GM23248 (cell line): Measurements from ENCODE around the gene NCEH1. TPM values are rescaled to one million over a fixed set of nuclear protein-coding genes. Genes with fewer than 3 reads are reported as not detected.

Experiments used
- DNase-seq: peaks from one replicate; pipeline ENCODE4 v3.0.0-alpha.2; 2015
- H2AFZ ChIP-seq: fragments of 200-600 bp; sonication (generic); 2 replicates; pipeline ENCODE4 v1.6.1; 2016; ENCODE audit warnings: antibody characterized with exemption
- H3F3A ChIP-seq: fragments of 200-600 bp; sonication (generic); 2 replicates; pipeline ENCODE4 v1.6.1; 2016; ENCODE audit warnings: mild to moderate bottlenecking, antibody characterized with exemption, mixed run types; ENCODE audit not compliant: insufficient read depth
- H3K27ac ChIP-seq: fragments of 200-600 bp; sonication (generic); 2 replicates; pipeline ENCODE4 v1.5.1; 2016; ENCODE audit warnings: mild to moderate bottlenecking
- H3K27me3 ChIP-seq: fragments of 200-600 bp; sonication (generic); replicated peaks from 2 replicates; pipeline ENCODE4 v1.6.1; 2016; ENCODE audit warnings: mild to moderate bottlenecking; ENCODE audit not compliant: insufficient read depth
- H3K36me3 ChIP-seq: fragments of 200-600 bp; sonication (generic); 2 replicates; pipeline ENCODE4 v1.6.1; 2016; ENCODE audit warnings: low read depth, mild to moderate bottlenecking
- H3K4me1 ChIP-seq: fragments of 200-600 bp; sonication (generic); 2 replicates; pipeline ENCODE4 v1.6.1; 2016; ENCODE audit warnings: mild to moderate bottlenecking; ENCODE audit not compliant: insufficient read depth
- H3K4me2 ChIP-seq: fragments of 200-600 bp; sonication (generic); one replicate; pipeline ENCODE4 v1.6.1; 2016; ENCODE audit warnings: mild to moderate bottlenecking; ENCODE audit not compliant: unreplicated experiment
- H3K4me3 ChIP-seq: fragments of 200-600 bp; sonication (generic); 2 replicates; pipeline ENCODE4 v1.5.1; 2016; ENCODE audit warnings: mild to moderate bottlenecking
- H3K79me2 ChIP-seq: fragments of 200-600 bp; sonication (generic); 2 replicates; pipeline ENCODE4 v1.6.1; 2016; ENCODE audit warnings: mild to moderate bottlenecking; ENCODE audit not compliant: insufficient read depth
- H3K9ac ChIP-seq: fragments of 200-600 bp; sonication (generic); 2 replicates; pipeline ENCODE4 v1.6.1; 2016; ENCODE audit warnings: mild to moderate bottlenecking
- H3K9me2 ChIP-seq: fragments of 200-600 bp; sonication (generic); 2 replicates; pipeline ENCODE4 v1.6.1; 2016; ENCODE audit warnings: mixed run types, mild to moderate bottlenecking, moderate library complexity; ENCODE audit not compliant: insufficient read depth
- H3K9me3 ChIP-seq: fragments of 200-600 bp; sonication (generic); one replicate; pipeline ENCODE4 v1.6.1; 2017; ENCODE audit warnings: low read depth
- H4K20me1 ChIP-seq: fragments of 200-600 bp; sonication (generic); 2 replicates; pipeline ENCODE4 v1.6.0; 2016; ENCODE audit not compliant: insufficient read depth
- EZH2 ChIP-seq: fragments of 200-600 bp; sonication (generic); IDR thresholded peaks from 2 replicates; pipeline ENCODE4 v1.6.1; 2018; ENCODE audit warnings: antibody characterized with exemption, mild to moderate bottlenecking; ENCODE audit not compliant: insufficient read depth, poor library complexity, severe bottlenecking
- EZH2phosphoT487 ChIP-seq: fragments of 200-600 bp; sonication (generic); IDR thresholded peaks from 2 replicates; pipeline ENCODE4 v1.6.1; 2018; ENCODE audit warnings: antibody characterized with exemption, moderate library complexity, mild to moderate bottlenecking, low read depth; ENCODE audit not compliant: insufficient read depth
- WGBS, 2 experiments: methylation state at CpG; one replicate each; pipeline ENCODE4 v1.1.6; 2015 to 2017; ENCODE audit warnings: low lambda C conversion rate in 2 of 2, low coverage in 1 of 2; ENCODE audit errors: missing lambda C conversion rate in 2 of 2; 5-methylcytosine and 5-hydroxymethylcytosine counted together
- in situ Hi-C: fragments of 300-500 bp; cut with MboI; formaldehyde crosslinking; loops from 2 replicates; pipeline ENCODE4 v1.15.0; 2020
- polyA plus RNA-seq: library from polyadenylated mRNA; unstranded; fragments of >200 nt; fragmentation: Nextera tagmentation; extraction: Ambion mirVana; gene quantifications from 2 replicates; pipeline ENCODE4 v1.2.1, GENCODE V29; 2016
- total RNA-seq: library from RNA; depleted of rRNA; stranded (reverse); fragments of >200 nt; shearing (Covaris generic); gene quantifications from 2 replicates; pipeline ENCODE4 v1.2.3, GENCODE V29; 2014

The NCEH1 gene
- total and polyA plus RNA-seq, 2 experiments from 2014 or later = 16.5 to 19.5 TPM

DNA sequence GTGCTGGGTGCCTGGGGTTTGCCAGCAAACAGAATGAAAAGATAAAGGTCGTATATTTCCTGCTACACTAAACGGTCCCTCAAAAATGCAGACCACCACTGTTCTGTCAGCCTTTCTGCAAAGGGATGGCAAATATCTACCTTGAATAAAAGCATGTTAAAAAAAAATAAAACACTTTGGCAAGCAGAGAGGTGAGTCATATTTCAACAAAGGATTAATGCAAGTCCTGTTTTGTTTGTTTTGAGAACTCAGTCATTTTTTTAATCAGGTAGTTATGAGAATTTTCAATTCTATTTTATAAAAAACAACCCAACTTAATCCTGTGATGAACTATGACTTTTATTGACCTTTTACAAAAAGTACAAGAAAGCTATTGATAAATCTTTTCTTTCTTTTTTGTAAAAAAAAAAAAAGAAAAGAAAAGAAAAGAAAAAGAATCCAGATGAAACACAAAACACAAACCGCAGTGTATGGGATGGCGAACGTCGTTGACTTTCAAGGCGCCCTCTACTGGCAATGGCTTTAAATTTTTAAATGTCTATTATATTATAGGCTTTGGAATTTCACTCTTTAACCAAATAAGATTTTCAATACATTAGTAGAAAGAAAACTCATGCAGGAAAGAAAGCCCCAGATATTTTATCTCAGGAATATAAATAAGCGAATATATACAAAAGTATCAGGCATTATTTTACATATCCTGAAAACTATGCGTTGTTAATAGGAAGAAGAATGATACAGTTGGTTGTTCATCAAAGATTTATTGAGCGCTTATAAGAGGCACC lies 87.8 kb downstream of the NCEH1 start:
- H3K4me3 ChIP-seq = no peak overlapping the region
- H3F3A ChIP-seq = peaks cover 22% of the 10 kb centered on the region
- H3K4me1 ChIP-seq = peaks cover 41% of the 10 kb centered on the region
- no peaks in the 10 kb centered on the region for H4K20me1 ChIP-seq
- H3K9me2 ChIP-seq = no peaks in the 10 kb centered on the region
- H3K4me2 ChIP-seq = peak overlapping the region; percentile 29
- peak; percentile 67 for DNase-seq
- H3K27ac ChIP-seq = no peak overlapping the region
- H3K9ac ChIP-seq = no peak overlapping the region
- no peak for TF ChIP-seq EZH2phosphoT487
- no peak for TF ChIP-seq EZH2
- H3K79me2 ChIP-seq = no peaks in the 10 kb centered on the region
- WGBS, 2 experiments = 49 to 50% methylated on average over 10 of the region's 10 CpGs
- in situ Hi-C loops = no loop called here
- H3K27me3 ChIP-seq = no peaks in the 10 kb centered on the region
- H2AFZ ChIP-seq = no peak overlapping the region
- H3K9me3 ChIP-seq = no peaks in the 10 kb centered on the region
- no peaks in the 10 kb centered on the region for H3K36me3 ChIP-seq

DNA sequence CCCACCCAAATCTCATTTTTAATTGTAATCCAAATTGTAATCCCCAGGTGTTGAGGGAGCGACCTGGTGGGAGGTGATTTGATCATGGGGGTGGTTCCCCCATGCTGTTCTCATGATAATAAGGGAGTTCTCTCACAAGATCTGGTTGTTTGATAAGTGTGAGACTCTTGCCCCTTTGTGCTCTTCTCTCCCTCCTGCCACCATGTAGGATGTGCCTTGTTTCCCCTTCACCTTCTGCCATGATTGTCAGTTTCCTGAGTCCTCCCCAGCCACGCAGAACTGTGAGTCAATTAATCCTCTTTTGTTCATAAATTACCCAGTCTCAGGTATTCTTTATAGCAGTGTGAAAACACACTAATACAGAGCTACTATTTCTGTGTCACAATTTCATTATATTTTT lies 88.7 kb downstream of the NCEH1 start:
- H3K36me3 ChIP-seq = no peaks in the 10 kb centered on the region
- no peaks in the 10 kb centered on the region for H3K27me3 ChIP-seq
- H2AFZ ChIP-seq = no peak overlapping the region
- no peaks in the 10 kb centered on the region for H3K9me2 ChIP-seq
- peaks cover 15% of the 10 kb centered on the region for H3F3A ChIP-seq
- no peak for TF ChIP-seq EZH2
- TF ChIP-seq EZH2phosphoT487 = no peak
- no peak overlapping the region for H3K4me3 ChIP-seq
- no peak overlapping the region for H3K27ac ChIP-seq
- DNase-seq = no peak
- H3K9ac ChIP-seq = no peak overlapping the region
- WGBS, 2 experiments = 92 to 99% methylated on average over 2 of the region's 2 CpGs
- in situ Hi-C loops = no loop called here
- H3K4me2 ChIP-seq = no peak overlapping the region
- H3K4me1 ChIP-seq = peaks cover 35% of the 10 kb centered on the region
- no peaks in the 10 kb centered on the region for H3K9me3 ChIP-seq
- no peaks in the 10 kb centered on the region for H3K79me2 ChIP-seq
- no peaks in the 10 kb centered on the region for H4K20me1 ChIP-seq

DNA sequence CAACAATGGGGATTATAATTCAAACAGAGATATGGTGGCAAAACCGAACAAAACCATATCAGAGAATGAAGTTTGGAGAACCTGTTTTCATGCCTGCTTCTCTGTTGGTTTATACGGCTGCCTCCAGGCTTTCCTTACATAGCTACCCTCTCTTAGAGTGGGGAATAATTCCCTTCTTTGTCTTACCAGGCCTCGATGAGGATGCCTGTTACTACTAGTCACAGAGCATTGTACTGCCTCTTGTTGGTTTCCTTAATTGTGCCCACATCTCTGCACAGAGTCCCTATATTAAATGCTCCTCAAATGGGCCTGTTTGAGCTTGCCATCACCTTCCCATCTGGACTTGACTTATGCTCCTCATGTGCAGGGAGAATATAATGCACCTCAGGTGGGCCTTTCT lies 92.9 kb downstream of the NCEH1 start:
- peaks cover 12% of the 10 kb centered on the region for H3K4me1 ChIP-seq
- in situ Hi-C loops = no loop called here
- no peaks in the 10 kb centered on the region for H3F3A ChIP-seq
- no peak for TF ChIP-seq EZH2
- no peak overlapping the region for H3K9ac ChIP-seq
- H3K9me2 ChIP-seq = no peaks in the 10 kb centered on the region
- DNase-seq = no peak
- H3K4me2 ChIP-seq = no peak overlapping the region
- H3K27ac ChIP-seq = no peak overlapping the region
- no peaks in the 10 kb centered on the region for H3K79me2 ChIP-seq
- no peaks in the 10 kb centered on the region for H3K9me3 ChIP-seq
- WGBS, 2 experiments = 88 to 93% methylated on average over 3 of the region's 3 CpGs
- no peaks in the 10 kb centered on the region for H3K27me3 ChIP-seq
- no peaks in the 10 kb centered on the region for H4K20me1 ChIP-seq
- H3K4me3 ChIP-seq = no peak overlapping the region
- no peak overlapping the region for H2AFZ ChIP-seq
- no peaks in the 10 kb centered on the region for H3K36me3 ChIP-seq

DNA sequence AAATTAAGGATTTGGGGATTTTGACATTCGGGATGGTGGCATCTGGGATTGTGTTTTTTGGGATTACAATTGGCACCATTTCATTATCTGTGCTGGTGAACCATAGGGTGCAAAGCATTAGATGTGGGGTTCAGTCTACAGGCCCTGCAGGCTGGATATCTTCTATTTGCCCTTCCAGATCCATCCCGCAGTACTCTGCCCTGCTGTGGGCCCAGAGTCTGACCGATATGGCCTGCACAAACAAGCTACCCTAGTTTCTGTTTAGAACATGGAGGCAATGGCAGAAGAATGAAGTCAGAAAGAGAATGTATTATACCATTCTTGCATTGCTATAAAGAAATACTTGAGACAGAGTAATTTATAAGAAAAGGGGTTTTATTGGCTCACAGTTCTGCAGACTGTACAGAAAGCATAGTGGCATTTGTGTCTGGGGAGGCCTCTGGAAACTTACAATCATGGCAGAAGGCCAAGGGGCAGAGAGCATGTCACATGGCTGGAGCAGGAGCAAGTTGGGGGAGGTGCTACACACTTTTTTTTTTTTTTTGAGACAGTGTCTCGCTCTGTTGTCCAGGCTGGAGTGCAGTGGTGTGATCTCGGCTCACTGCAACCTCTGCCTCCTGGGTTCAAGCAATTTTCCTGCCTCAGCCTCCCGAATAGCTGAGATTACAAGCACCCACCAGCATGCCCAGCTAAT lies 93.7 kb downstream of the NCEH1 start:
- Histone ChIP-seq H3K79me2 (no peaks in the 10 kb centered on the region), H2AFZ (no peak overlapping the region), H3K4me1 (0 out of 2 replicates have a peak, but pooled peaks cover 7% of the 10 kb centered on the region), H3F3A (no peaks in the 10 kb centered on the region), H4K20me1 (no peaks in the 10 kb centered on the region), H3K9me3 (no peaks in the 10 kb centered on the region), H3K4me3 (no peak overlapping the region), H3K9ac (no peak overlapping the region), H3K27ac (no peak overlapping the region), H3K36me3 (no peaks in the 10 kb centered on the region), H3K27me3 (no peaks in the 10 kb centered on the region), H3K4me2 (no peak overlapping the region), H3K9me2 (no peaks in the 10 kb centered on the region)
- no peak for DNase-seq
- TF ChIP-seq EZH2 = no peak
- TF ChIP-seq EZH2phosphoT487 = no peak
- in situ Hi-C loops = no loop called here
- 93 to 94% methylated on average over 6 of the region's 6 CpGs for WGBS, 2 experiments
